Spleen (tissue), 11 donors: ENCODE data around the gene ZNF778. TPM values are rescaled to one million over a fixed set of nuclear protein-coding genes. Genes with fewer than 3 reads are reported as not detected.

Experiments used
- DNase-seq: peaks from one replicate; pipeline ENCODE4 v3.0.0-alpha.2; 2020
- H3K27ac ChIP-seq, 8 donors: fragments of 200-600 bp; sonication (generic) in 7 of 8; 1 replicate in 4 of 8; 2 replicates in 4 of 8; pipeline versions ENCODE4 v1.5.0 to v1.8.0; 2016 to 2021; ENCODE audit warnings: inconsistent platforms in 4 of 8, mild to moderate bottlenecking in 4 of 8, moderate library complexity in 1 of 8
- H3K27me3 ChIP-seq, 7 donors: fragments of 200-600 bp; sonication (generic) in 6 of 7; replicated peaks in 1 of 7; 1 replicate in 4 of 7; 2 replicates in 3 of 7; pipeline versions ENCODE4 v1.5.0 to v1.8.0; 2016 to 2021; ENCODE audit warnings: inconsistent platforms in 3 of 7, mild to moderate bottlenecking in 1 of 7
- H3K36me3 ChIP-seq, 6 donors: fragments of 200-600 bp; sonication (generic) in 5 of 6; 1 replicate in 4 of 6; 2 replicates in 2 of 6; pipeline versions ENCODE4 v1.5.0 to v1.8.0; 2016 to 2021; ENCODE audit warnings: inconsistent platforms in 2 of 6
- H3K4me1 ChIP-seq, 6 donors: fragments of 200-600 bp; sonication (generic) in 5 of 6; 1 replicate in 3 of 6; 2 replicates in 3 of 6; pipeline versions ENCODE4 v1.5.0 to v1.8.0; 2016 to 2021; ENCODE audit warnings: inconsistent platforms in 3 of 6
- H3K4me3 ChIP-seq, 8 donors: fragments of 200-600 bp; sonication (generic) in 7 of 8; 1 replicate in 4 of 8; 2 replicates in 4 of 8; pipeline versions ENCODE4 v1.5.0 to v1.8.0; 2016 to 2021; ENCODE audit warnings: inconsistent platforms in 4 of 8, mild to moderate bottlenecking in 4 of 8, moderate library complexity in 2 of 8
- H3K9me3 ChIP-seq, 8 donors: fragments of 200-600 bp; sonication (generic) in 7 of 8; 1 replicate in 4 of 8; 2 replicates in 4 of 8; pipeline versions ENCODE4 v1.5.0 to v1.8.0; 2016 to 2021; ENCODE audit warnings: inconsistent platforms in 4 of 8
- CTCF ChIP-seq, 11 experiments: fragments of 200-600 bp in 7 of 11; fragments of 450-650 bp in 4 of 11; sonication (generic) in 4 of 11; IDR thresholded peaks in 8 of 11; conservative IDR thresholded peaks in 3 of 11; 1 replicate in 7 of 11; 2 replicates in 4 of 11; pipeline versions ENCODE4 v1.4.0 to v1.8.0; 2016 to 2021; ENCODE audit warnings: antibody characterized with exemption in 11 of 11, inconsistent platforms in 4 of 11, mild to moderate bottlenecking in 1 of 11
- POLR2A ChIP-seq, 3 donors: fragments of 450-650 bp; IDR thresholded peaks; one replicate each; pipeline ENCODE4 v1.5.1; 2017; ENCODE audit warnings: antibody characterized with exemption in 3 of 3, mild to moderate bottlenecking in 1 of 3
- POLR2AphosphoS5 ChIP-seq, 3 donors: sonication (generic); formaldehyde crosslinking; IDR thresholded peaks; one replicate each; pipeline ENCODE4 v1.5.1; 2017; ENCODE audit warnings: antibody characterized with exemption in 3 of 3
- WGBS, 5 donors: extraction: QIAGEN DNeasy Blood & Tissue Kit in 3 of 5; methylation state at CpG; one replicate each; pipeline versions ENCODE4 v1.1.5 to v1.1.7; 2013 to 2018; 5-methylcytosine and 5-hydroxymethylcytosine counted together
- intact Hi-C: fragments of 100-400 bp; cut with DNase I; formaldehyde crosslinking; loops from one replicate; pipeline ENCODE4 v1.15.0; 2023; ENCODE audit warnings: low total_unique reads
- polyA plus RNA-seq, 3 donors: library from polyadenylated mRNA; stranded (reverse); fragments of 200-250 nt; gene quantifications; one replicate each; pipeline ENCODE4 v1.2.1, GENCODE V29; 2013
- total RNA-seq, 7 donors: library from RNA; depleted of rRNA in 3 of 7; stranded (reverse); fragments of >200 nt in 3 of 7; fragmentation: NEBNext Ultra II Directional in 4 of 7; extraction: Animal tissue kit (Norgen Biotek cat#: 25700) in 4 of 7; gene quantifications; one replicate each; pipeline versions ENCODE4 v1.1.0 to v1.2.1, GENCODE V29; 2016 to 2021
- donor health status: healthy with polysubstance abuse.
- donor health status: DM: no; HTN: no; CAD: no; lungs with moderate emphysema.
- donor health status: DM: no; HTN: no; CAD: no.
- donor health status: Bipolar disorder and iron deficiency.
- donor health status: healthy.
- donor health status: DM: no; HTN: no; CAD: no.
- donor health status: DM: yes; HTN: yes; CAD: no.

The ZNF778 gene
- total and polyA plus RNA-seq, 10 donors: 1.6 to 34.4 (median 10.7) TPM

DNA sequence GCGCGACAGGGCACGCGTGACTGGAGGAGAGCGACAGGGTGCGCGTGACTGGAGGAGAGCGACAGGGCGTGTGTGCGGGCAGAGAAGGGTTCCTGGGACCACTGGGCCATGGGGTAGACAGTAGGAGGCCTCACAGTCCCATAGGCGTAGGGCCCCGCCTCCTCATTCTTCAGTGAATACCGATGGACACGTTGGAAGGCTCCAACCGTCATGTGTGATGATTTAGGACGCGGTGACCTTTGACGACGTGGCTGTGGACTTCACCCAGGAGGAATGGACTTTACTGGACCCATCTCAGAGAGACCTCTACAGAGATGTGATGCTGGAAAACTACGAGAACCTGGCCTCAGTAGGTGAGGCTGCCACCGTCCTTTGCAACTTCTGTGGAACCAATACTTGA is 5.4 kb downstream of the ZNF778 start:
- TF ChIP-seq CTCF (IDR thresholded peaks at IDR 0.05 in 8 of 11, conservative IDR thresholded peaks at IDR 0.05 in 3 of 11): no peak
- no peak for TF ChIP-seq POLR2AphosphoS5 (IDR thresholded peaks at IDR 0.05)
- no peak for TF ChIP-seq POLR2A (IDR thresholded peaks at IDR 0.05)
- Histone ChIP-seq H3K27ac (no peak overlapping the region), H3K4me1 (peaks cover 7 to 33% (median 16%) of the 10 kb centered on the region in 6 donors), H3K4me3 (no peak overlapping the region), H3K36me3 (peaks cover 4 to 81% (median 61%) of the 10 kb centered on the region in 6 donors), H3K27me3 (no peaks in the 10 kb centered on the region), H3K9me3 (peaks cover 2 to 21% (median 16%) of the 10 kb centered on the region in 8 donors)
- DNase-seq: no peak
- intact Hi-C loops: no loop called here
- WGBS, 5 donors: 93 to 96% (median 95%) methylated on average over 21 of the region's 21 CpGs

DNA sequence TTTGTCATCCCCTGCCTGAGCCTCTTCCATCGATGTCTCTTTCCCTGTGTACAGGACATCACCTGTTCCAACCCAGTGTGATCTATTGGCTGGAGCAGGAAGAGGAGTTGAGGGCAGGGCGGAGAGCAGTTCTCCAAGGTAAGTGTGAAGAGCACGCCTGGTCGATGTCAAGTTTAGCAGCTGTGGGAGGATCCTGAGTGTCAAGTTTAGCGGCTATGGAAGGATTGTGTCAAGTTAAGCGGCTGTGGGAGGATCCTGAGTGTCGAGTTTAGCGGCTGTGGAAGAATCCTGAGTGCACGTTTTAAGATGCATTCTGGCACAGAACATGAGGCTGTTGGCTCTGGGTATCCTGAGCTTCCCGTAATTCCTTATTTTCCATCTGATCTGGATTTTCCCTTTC is 7.2 kb downstream of the ZNF778 start:
- no peaks in the 10 kb centered on the region for H3K27me3 ChIP-seq
- H3K9me3 ChIP-seq: peaks cover 3 to 35% (median 27%) of the 10 kb centered on the region in 8 donors
- intact Hi-C loops: no loop called here
- peaks cover 0 to 15% (median 3%) of the 10 kb centered on the region in 6 donors for H3K4me1 ChIP-seq
- TF ChIP-seq POLR2AphosphoS5 (IDR thresholded peaks at IDR 0.05): no peak
- TF ChIP-seq CTCF (IDR thresholded peaks at IDR 0.05 in 8 of 11, conservative IDR thresholded peaks at IDR 0.05 in 3 of 11): no peak
- TF ChIP-seq POLR2A (IDR thresholded peaks at IDR 0.05): no peak
- H3K27ac ChIP-seq: no peak overlapping the region
- H3K36me3 ChIP-seq: peaks cover 4 to 96% (median 69%) of the 10 kb centered on the region in 6 donors
- no peak overlapping the region for H3K4me3 ChIP-seq
- no peak for DNase-seq
- 87 to 97% (median 93%) methylated on average over 9 to 10 of the region's 10 CpGs for WGBS, 5 donors

DNA sequence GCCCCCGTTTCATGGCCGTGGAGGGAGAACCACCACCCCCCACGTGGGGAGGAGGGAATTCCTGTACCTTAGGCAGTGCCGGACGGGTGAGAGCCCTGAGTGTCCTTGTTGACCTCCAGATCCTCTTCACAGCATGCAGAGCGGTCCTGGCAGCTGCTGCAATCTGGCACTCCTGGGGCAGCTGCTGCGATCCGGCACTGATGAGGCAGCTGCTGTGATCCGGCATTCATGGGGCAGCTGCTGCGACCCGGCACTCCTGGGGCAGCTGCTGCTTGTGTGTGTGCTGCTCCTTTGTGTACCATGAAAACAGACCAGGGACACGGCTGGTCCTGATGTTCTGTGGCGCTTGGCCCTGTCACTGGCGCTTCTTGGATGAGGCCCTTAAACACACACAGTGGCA is 12.8 kb downstream of the ZNF778 start:
- H3K27ac ChIP-seq: no peak overlapping the region
- peaks cover 3 to 43% (median 27%) of the 10 kb centered on the region in 8 donors for H3K9me3 ChIP-seq
- intact Hi-C loops: no loop called here
- no peak overlapping the region for H3K4me3 ChIP-seq
- H3K4me1 ChIP-seq: peaks cover 0 to 6% (median 0%) of the 10 kb centered on the region in 6 donors
- WGBS, 5 donors: 94 to 98% (median 96%) methylated on average over 3 to 14 of the region's 14 CpGs
- peaks cover 0 to 95% (median 65%) of the 10 kb centered on the region in 6 donors for H3K36me3 ChIP-seq
- TF ChIP-seq CTCF (IDR thresholded peaks at IDR 0.05 in 8 of 11, conservative IDR thresholded peaks at IDR 0.05 in 3 of 11) (no peak), POLR2AphosphoS5 (IDR thresholded peaks at IDR 0.05) (no peak), POLR2A (IDR thresholded peaks at IDR 0.05) (no peak)
- DNase-seq: no peak
- no peaks in the 10 kb centered on the region for H3K27me3 ChIP-seq

DNA sequence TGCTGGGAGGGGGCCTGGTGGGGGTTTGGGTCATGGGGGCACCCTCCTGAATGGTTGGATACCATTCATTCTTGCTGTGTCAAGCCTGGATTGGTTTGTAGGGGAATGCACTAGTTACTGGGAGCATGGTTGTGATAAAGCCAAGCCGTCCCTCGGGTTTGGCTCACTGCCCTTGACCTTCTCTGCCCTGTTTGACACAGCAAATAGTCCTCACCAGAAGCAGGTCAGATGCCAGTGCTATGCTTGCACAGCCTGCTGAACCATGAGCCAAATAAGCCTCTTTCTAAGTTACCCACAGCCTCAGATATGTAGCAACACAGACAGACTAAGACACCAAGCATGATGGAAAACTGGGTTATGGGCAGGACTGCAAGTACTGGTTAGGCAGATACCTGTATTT is 14.6 kb downstream of the ZNF778 start:
- intact Hi-C loops: no loop called here
- no peak overlapping the region for H3K4me3 ChIP-seq
- TF ChIP-seq CTCF (IDR thresholded peaks at IDR 0.05 in 8 of 11, conservative IDR thresholded peaks at IDR 0.05 in 3 of 11) (no peak), POLR2A (IDR thresholded peaks at IDR 0.05) (no peak), POLR2AphosphoS5 (IDR thresholded peaks at IDR 0.05) (no peak)
- H3K27me3 ChIP-seq: no peaks in the 10 kb centered on the region
- peaks cover 0 to 6% (median 0%) of the 10 kb centered on the region in 6 donors for H3K4me1 ChIP-seq
- WGBS, 5 donors: 67 to 82% (median 74%) methylated on average over 2 of the region's 2 CpGs
- no peak overlapping the region for H3K27ac ChIP-seq
- H3K9me3 ChIP-seq: peaks cover 0 to 32% (median 20%) of the 10 kb centered on the region in 8 donors
- H3K36me3 ChIP-seq: peaks cover 0 to 78% (median 46%) of the 10 kb centered on the region in 6 donors
- no peak for DNase-seq
